ENCODE measurements around the gene TAOK3.

DNA sequence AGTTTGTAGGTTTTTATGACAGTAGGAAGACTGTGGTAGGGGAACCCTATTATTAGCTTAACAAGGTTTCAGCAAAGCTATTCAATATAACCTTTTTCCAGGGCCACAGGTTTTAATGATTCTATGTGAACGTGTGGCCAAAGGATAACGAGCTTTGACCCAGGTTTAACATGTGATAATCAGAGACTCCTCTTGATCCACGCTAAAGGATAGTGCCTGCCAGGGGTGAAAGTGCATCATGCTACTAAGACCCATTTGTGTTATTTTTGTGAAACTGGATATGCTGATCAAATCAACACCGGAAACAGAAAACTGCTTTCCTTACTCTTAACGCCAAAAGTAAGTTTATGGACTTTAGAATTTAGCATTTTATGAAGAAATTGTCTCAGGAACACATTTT lies 909 bp upstream of the TAOK3 start:
- TF ChIP-seq, protein P1, sequence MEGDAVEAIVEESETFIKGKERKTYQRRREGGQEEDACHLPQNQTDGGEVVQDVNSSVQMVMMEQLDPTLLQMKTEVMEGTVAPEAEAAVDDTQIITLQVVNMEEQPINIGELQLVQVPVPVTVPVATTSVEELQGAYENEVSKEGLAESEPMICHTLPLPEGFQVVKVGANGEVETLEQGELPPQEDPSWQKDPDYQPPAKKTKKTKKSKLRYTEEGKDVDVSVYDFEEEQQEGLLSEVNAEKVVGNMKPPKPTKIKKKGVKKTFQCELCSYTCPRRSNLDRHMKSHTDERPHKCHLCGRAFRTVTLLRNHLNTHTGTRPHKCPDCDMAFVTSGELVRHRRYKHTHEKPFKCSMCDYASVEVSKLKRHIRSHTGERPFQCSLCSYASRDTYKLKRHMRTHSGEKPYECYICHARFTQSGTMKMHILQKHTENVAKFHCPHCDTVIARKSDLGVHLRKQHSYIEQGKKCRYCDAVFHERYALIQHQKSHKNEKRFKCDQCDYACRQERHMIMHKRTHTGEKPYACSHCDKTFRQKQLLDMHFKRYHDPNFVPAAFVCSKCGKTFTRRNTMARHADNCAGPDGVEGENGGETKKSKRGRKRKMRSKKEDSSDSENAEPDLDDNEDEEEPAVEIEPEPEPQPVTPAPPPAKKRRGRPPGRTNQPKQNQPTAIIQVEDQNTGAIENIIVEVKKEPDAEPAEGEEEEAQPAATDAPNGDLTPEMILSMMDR (IDR thresholded peaks at IDR 0.05): no peak
- TF ChIP-seq POLR2A (IDR thresholded peaks at IDR 0.05) (no peak), POLR2AphosphoS5 (IDR thresholded peaks at IDR 0.05) (no peak)

All from breast epithelium (tissue), 3 donors.